NCI-H510A (cell line): ENCODE results near the gene LRRC56.
"Not testable (repeated sequence)": the region's sequence is repeated elsewhere in the genome, so short reads cannot be mapped to it uniquely, and the experiment has no call there.

Experiments
- DNase-seq: peaks from one replicate; lab custom pipeline; 2025; lab: John Stamatoyannopoulos, UW

Gene LRRC56

DNA sequence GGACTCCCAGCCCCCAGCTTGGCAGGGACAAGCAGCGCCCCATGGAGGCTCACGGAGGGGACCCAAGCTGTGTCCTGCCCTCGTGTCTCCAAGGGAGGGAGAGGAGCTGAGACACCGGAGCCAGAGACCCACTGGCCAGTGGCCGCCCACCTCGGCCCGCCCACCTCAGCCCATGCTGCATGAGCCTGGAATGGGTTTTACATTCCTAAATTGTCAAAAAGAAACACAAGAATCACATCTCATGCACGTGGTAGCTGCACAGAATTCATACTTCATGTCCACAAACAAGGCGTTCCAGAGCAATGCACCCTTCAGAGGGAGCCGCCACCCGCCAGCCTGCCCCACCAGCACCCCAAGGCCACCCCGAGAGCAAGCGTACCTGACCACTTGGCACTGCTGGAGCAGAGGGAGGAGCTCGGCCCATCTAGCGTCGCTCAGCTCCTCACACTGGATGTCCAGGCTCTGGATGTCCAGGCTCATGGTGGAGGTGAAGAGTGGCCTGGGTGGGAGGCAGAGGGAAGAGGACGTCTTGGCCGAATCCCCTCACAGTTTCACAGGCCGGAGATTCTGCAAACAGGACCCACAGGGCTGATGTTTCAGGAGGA lies 35.5 kb upstream of the LRRC56 start:
- no peak for DNase-seq

DNA sequence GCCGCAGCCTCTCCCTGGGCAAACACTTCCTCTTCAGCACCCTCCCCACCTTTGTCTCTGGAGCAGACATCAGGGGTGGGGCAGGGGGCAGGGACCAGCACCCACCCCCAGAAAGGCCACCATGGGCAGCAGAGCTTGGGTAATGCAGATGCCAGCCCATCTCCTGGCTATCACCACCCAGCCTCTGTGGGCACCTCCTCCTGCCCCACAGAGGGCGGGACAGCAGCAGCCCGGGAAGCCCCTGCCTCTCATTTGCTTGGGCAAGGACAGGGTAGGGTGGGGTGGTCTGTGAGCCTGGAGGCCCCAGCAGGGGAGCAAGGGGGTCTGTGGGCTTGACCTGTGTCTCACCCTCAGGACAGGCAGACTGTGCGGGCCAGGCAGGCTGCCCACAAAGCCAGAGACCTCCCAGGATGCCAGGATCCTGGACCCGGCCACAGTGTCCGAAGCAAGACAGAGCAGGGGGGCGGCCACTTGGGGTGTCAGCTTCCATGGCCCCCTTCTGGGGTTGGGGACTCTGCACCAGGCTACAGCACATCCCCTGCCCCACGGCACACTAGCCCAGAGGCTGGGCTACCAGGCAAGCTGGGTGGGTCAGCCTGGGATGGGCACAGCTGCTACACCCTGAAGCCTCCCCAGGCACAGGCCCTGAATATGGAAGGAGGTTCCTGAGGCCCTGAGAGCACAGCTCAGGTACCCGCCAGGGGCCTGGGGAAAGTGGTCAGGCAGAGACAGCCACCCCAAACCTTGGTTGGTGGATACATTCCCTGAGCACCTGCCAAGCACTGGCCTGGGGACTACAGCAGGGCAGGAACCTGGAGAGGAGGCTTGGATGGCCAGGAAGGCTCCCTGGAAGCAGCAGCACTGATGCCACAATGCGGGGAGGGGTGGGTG lies 34.8 kb upstream of the LRRC56 start:
- no peak for DNase-seq

- DNase-seq, result no peak
Measured at GRCh38 chr11:503179-503981, 33.9 kb upstream of the LRRC56 start.

- DNase-seq, result no peak
Measured at GRCh38 chr11:504053-504993, 33.0 kb upstream of the LRRC56 start.

DNA sequence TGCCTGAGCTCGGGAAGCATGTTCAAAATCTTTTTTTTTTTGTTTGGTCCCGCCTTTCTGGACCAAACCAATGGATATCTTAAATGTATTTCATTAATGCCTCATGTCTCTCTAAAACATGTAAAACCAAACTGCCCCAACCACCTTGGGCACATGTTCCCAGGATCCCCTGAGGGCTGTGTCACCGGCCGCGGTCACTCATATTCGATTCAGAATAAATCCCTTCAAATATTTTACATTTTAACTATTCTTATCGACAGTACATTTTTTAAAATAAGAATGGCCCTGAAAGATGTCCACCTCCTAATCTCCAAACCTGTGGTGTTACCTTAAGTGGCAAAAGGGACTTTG lies 32.4 kb upstream of the LRRC56 start:
- DNase-seq, result no peak

GRCh38 chr11:506238-506994 lies 30.9 kb upstream of the LRRC56 start:
- peak; percentile 61 for DNase-seq

- peak; percentile 47 for DNase-seq
Measured at GRCh38 chr11:506995-507726, 30.2 kb upstream of the LRRC56 start, which contains the start of gene RNH1. Gene RNH1, minus strand, starts transcription at chr11:507242. Its CDS starts 5,080 bp downstream, at chr11:502162.

DNA sequence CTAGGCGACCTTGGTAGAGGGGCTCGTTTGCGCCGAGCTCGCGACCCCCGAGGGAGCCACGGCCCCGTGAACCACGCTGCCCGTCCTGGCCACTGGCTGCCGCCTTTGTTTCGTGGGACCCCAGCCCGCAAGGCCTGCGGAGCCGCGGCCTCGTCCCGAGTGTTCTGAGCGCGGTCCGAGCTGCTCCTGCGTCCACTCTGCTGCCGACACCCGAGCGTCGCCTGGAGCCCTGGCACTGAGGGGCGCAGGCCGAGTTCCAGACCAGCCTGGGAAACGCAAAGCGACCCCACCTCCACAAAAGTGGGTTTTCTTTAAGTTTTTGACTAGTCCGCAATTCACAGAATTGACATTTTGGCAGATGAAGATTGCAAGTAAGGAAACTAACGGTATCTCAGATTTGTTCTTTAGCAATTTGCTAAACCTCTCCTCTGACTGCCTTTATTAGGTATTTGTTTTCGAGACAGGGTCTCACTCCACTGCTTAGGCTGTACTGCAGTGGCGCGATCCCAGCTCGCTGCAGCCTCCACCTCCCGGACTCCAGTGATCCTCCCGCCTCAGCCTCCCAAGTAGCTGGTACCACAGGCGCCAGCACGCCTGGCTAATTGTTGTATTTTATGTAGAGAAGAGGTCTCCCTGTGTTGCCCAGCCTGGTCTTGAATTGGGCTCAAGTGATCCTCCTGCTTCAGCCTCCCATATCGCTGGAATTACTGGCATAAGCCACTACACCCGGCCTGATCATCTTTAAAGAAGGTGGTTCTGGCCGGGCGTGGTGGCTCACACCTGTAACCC lies 29.4 kb upstream of the LRRC56 start:
- no peak for DNase-seq

GRCh38 chr11:508956-509355 lies 28.4 kb upstream of the LRRC56 start:
- DNase-seq, result no peak

- no peak for DNase-seq
Measured at GRCh38 chr11:512761-513595, 24.3 kb upstream of the LRRC56 start.

- no peak for DNase-seq
Measured at GRCh38 chr11:514606-515005, 22.7 kb upstream of the LRRC56 start.

DNA sequence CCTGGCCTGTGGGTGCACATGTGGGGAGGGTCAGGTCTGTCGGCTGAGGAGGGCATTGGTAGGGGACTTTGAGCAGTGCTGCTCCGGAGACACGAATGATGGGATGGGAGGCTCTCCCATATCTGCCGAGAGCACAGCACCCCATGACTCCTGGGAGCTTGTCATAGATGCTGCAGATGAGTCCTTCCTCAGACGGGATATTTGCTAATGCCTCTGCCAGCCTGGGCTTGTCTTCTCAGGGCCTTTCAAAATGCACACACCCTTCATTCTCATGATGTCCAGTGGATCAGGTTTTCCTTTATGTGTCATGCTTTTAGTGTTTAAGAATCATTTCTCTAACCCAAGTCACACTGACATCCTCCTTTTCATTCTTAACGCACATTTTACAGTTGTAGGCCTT lies 22.2 kb upstream of the LRRC56 start:
- DNase-seq, result no peak

- DNase-seq, result no peak
Measured at GRCh38 chr11:516400-516799, 20.9 kb upstream of the LRRC56 start.

DNA sequence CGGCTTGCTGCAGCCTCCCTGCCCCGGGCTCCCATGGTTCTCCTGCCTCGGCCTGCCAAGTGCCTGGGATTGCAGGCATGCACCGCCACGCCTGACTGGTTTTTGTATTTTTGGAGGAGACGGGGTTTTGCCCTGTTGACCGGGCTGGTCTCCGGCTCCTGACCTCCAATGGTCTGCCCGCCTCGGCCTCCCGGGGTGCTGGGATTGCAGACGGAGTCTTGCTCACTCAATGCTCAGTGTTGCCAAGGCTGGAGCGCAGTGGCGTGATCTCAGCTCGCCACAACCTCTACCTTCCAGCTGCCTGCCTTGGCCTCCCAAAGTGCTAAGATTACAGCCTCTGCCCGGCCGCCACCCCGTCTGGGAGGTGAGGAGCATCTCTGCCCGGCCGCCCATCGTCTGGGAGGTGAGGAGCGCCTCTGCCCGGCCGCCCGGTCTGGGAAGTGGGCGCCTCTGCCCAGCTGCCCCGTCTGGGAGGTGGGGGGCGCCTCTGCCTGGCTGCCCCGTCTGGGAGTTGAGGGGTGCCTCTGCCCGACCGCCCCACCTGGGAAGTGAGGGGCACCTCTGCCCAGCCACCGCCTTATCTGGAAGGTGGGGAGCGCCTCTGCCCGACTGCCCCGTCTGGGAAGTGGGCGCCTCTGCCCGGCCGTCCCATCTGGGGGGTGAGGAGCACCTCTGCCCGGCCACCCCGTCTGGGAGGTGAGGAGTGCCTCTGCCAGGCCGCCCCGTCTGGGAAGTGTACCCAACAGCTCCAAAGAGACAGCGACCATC lies 20.2 kb upstream of the LRRC56 start:
- not testable (repeated sequence) for DNase-seq

- DNase-seq, result no peak
Measured at GRCh38 chr11:518463-519202, 18.7 kb upstream of the LRRC56 start.

- DNase-seq, result no peak
Measured at GRCh38 chr11:520428-521176, 16.7 kb upstream of the LRRC56 start.
